Sigmoid colon (tissue), 7 donors: ENCODE data around the gene ENPP7. TPM values are rescaled to one million over a fixed set of nuclear protein-coding genes. Genes with fewer than 3 reads are reported as not detected.

Experiments
- DNase-seq: peaks from one replicate; pipeline ENCODE4 v3.0.0-alpha.2; 2019
- H3K27ac ChIP-seq, 4 donors: fragments of 200-600 bp; sonication (generic); one replicate each; pipeline ENCODE4 v1.5.1; 2016 to 2019; ENCODE audit warnings: mild to moderate bottlenecking in 1 of 4
- H3K27me3 ChIP-seq, 3 donors: fragments of 200-600 bp; sonication (generic); one replicate each; pipeline ENCODE4 v1.5.1; 2019; ENCODE audit warnings: mild to moderate bottlenecking in 1 of 3
- H3K36me3 ChIP-seq, 4 donors: fragments of 200-600 bp; sonication (generic); one replicate each; pipeline ENCODE4 v1.5.1; 2016 to 2019
- H3K4me1 ChIP-seq, 4 donors: fragments of 200-600 bp; sonication (generic); one replicate each; pipeline ENCODE4 v1.5.1; 2017 to 2019
- H3K4me3 ChIP-seq, 4 donors: fragments of 200-600 bp; sonication (generic); one replicate each; pipeline ENCODE4 v1.5.1; 2017 to 2019; ENCODE audit warnings: mild to moderate bottlenecking in 2 of 4, moderate library complexity in 1 of 4
- H3K9me3 ChIP-seq, 4 donors: fragments of 200-600 bp in 3 of 4; sonication (generic) in 3 of 4; one replicate each; pipeline versions ENCODE4 v1.5.1 to v1.6.1; 2013 to 2019
- CTCF ChIP-seq, 4 experiments: fragments of 450-650 bp in 3 of 4; fragments of 200-600 bp in 1 of 4; IDR thresholded peaks; one replicate each; pipeline ENCODE4 v1.5.1; 2016 to 2019; ENCODE audit warnings: antibody characterized with exemption in 4 of 4, mild to moderate bottlenecking in 3 of 4, moderate library complexity in 2 of 4
- EP300 ChIP-seq, 4 donors: sonication (generic); formaldehyde crosslinking; IDR thresholded peaks; one replicate each; pipeline ENCODE4 v1.6.1; 2017; ENCODE audit warnings: antibody characterized with exemption in 4 of 4
- POLR2A ChIP-seq, 2 donors: fragments of 450-650 bp; IDR thresholded peaks; one replicate each; pipeline ENCODE4 v1.6.1; 2016; ENCODE audit warnings: antibody characterized with exemption in 2 of 2, mild to moderate bottlenecking in 2 of 2, moderate library complexity in 2 of 2
- POLR2AphosphoS5 ChIP-seq, 4 donors: sonication (generic); formaldehyde crosslinking; IDR thresholded peaks; one replicate each; pipeline ENCODE4 v1.6.1; 2017; ENCODE audit warnings: antibody characterized with exemption in 4 of 4
- WGBS, 2 donors: extraction: QIAGEN DNeasy Blood & Tissue Kit; methylation state at CpG; one replicate each; pipeline ENCODE4 v1.1.7; 2013; 5-methylcytosine and 5-hydroxymethylcytosine counted together
- intact Hi-C: fragments of 100-400 bp; cut with DNase I; formaldehyde crosslinking; loops from one replicate; pipeline ENCODE4 v1.15.1; 2023
- polyA plus RNA-seq, 3 donors: library from polyadenylated mRNA; stranded (reverse); fragments of 200-250 nt; gene quantifications; one replicate each; pipeline ENCODE4 v1.2.3, GENCODE V29; 2013
- total RNA-seq, 4 donors: library from RNA; depleted of rRNA; stranded (reverse); fragments of >200 nt; gene quantifications; one replicate each; pipeline ENCODE4 v1.1.0, GENCODE V29; 2016
- donor health status: healthy with polysubstance abuse.
- donor health status: Bipolar disorder and iron deficiency.
- donor health status: healthy.

The ENPP7 gene
- total and polyA plus RNA-seq, 7 donors = not detected

- Histone ChIP-seq H3K9me3 (no peaks in the 10 kb centered on the region), H3K36me3 (no peaks in the 10 kb centered on the region), H3K4me3 (no peak overlapping the region), H3K27me3 (peaks cover 0 to 30% (median 0%) of the 10 kb centered on the region in 3 donors), H3K27ac (no peak overlapping the region), H3K4me1 (no peaks in the 10 kb centered on the region)
- intact Hi-C loops = no loop called here
- 96 to 97% methylated on average over 32 of the region's 32 CpGs for WGBS, 2 donors
- TF ChIP-seq POLR2AphosphoS5 (IDR thresholded peaks at IDR 0.05) (no peak), EP300 (IDR thresholded peaks at IDR 0.05) (no peak), CTCF (IDR thresholded peaks at IDR 0.05) (no peak), POLR2A (IDR thresholded peaks at IDR 0.05) (no peak)
- no peak for DNase-seq
These were observed 4.4 kb downstream of the ENPP7 start for GRCh38 chr17:79735096-79735495.

GRCh38 chr17:79737046-79737921 lies 6.5 kb downstream of the ENPP7 start:
- no peak overlapping the region for H3K27ac ChIP-seq
- no peak for DNase-seq
- intact Hi-C loops = no loop called here
- peaks cover 0 to 8% (median 8%) of the 10 kb centered on the region in 4 donors for H3K4me1 ChIP-seq
- no peaks in the 10 kb centered on the region for H3K36me3 ChIP-seq
- peaks cover 9 to 52% (median 19%) of the 10 kb centered on the region in 3 donors for H3K27me3 ChIP-seq
- H3K4me3 ChIP-seq = no peak overlapping the region
- H3K9me3 ChIP-seq = no peaks in the 10 kb centered on the region
- 80 to 90% methylated on average over 30 of the region's 30 CpGs for WGBS, 2 donors
- TF ChIP-seq CTCF (IDR thresholded peaks at IDR 0.05) = no peak
- no peak for TF ChIP-seq POLR2A (IDR thresholded peaks at IDR 0.05)
- TF ChIP-seq POLR2AphosphoS5 (IDR thresholded peaks at IDR 0.05) = no peak

- H3K4me3 ChIP-seq = no peak overlapping the region
- 89 to 92% methylated on average over 17 of the region's 17 CpGs for WGBS, 2 donors
- no peaks in the 10 kb centered on the region for H3K36me3 ChIP-seq
- no peaks in the 10 kb centered on the region for H3K9me3 ChIP-seq
- DNase-seq = no peak
- TF ChIP-seq POLR2A (IDR thresholded peaks at IDR 0.05) (no peak), EP300 (IDR thresholded peaks at IDR 0.05) (no peak), POLR2AphosphoS5 (IDR thresholded peaks at IDR 0.05) (no peak)
- H3K27ac ChIP-seq = no peak overlapping the region
- H3K4me1 ChIP-seq = peaks cover 0 to 9% (median 8%) of the 10 kb centered on the region in 4 donors
- intact Hi-C loops = no loop called here
- peaks cover 9 to 59% (median 27%) of the 10 kb centered on the region in 3 donors for H3K27me3 ChIP-seq
These were observed 7.3 kb downstream of the ENPP7 start for GRCh38 chr17:79737922-79738578.

- H3K4me3 ChIP-seq = no peak overlapping the region
- H3K9me3 ChIP-seq = no peaks in the 10 kb centered on the region
- no peaks in the 10 kb centered on the region for H3K36me3 ChIP-seq
- no peak for DNase-seq
- peaks cover 9 to 62% (median 29%) of the 10 kb centered on the region in 3 donors for H3K27me3 ChIP-seq
- TF ChIP-seq POLR2A (IDR thresholded peaks at IDR 0.05) (no peak), POLR2AphosphoS5 (IDR thresholded peaks at IDR 0.05) (no peak), CTCF (IDR thresholded peaks at IDR 0.05) (no peak), EP300 (IDR thresholded peaks at IDR 0.05) (no peak)
- peaks cover 0 to 9% (median 8%) of the 10 kb centered on the region in 4 donors for H3K4me1 ChIP-seq
- no peak overlapping the region for H3K27ac ChIP-seq
- whole genome bisulfite sequencing, 2 donors = 93 to 94% methylated on average over 14 of the region's 14 CpGs
- intact Hi-C loops = no loop called here
These were observed 7.9 kb downstream of the ENPP7 start for GRCh38 chr17:79738643-79739042.
